GM21447 (cell line): ENCODE results near the gene ANKRD28.
A peak's percentile ranks its signal among the peaks of the same experiment; 100 is the strongest.
"Not testable (repeated sequence)": the region's sequence is repeated elsewhere in the genome, so short reads cannot be mapped to it uniquely, and the experiment has no call there.

ENCODE experiments used
- ATAC-seq: cut with Tn5 transposase; IDR thresholded peaks from one replicate; pipeline ENCODE4 v1.9.1; 2021; ENCODE audit not compliant: unreplicated experiment

ANKRD28 gene

GRCh38 chr3:15778332-15778858 lies 19.4 kb downstream of the ANKRD28 start:
- ATAC-seq: no peak

DNA sequence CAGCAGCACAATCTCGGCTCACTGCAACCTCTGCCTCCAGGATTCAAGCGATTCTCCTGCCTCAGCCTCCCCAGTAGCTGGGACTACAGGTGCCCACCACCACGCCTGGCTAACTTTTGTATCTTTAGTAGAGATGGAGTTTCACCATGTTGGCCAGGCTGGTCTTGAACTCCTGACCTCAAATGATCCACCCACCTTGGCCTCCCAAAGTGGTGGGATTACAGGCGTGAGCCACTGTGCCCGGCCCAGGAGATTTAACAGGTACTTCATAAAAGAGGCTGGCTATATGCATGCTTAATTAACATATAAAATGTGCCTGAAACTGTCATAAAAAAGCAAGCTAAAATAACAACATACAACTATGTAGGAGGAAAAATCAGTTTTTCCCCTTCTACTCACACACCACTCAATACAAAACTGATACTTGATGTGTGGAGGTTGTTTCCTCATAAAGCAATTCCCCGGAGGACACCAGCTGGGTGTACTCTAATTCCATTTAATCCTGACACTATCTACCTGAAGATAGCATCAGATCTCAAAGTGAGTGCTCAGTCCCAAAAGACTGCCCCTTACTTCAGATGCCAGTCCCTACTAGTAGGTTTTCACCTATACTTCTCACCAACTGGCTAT lies 22.7 kb downstream of the ANKRD28 start:
- peak; percentile 71 for ATAC-seq

DNA sequence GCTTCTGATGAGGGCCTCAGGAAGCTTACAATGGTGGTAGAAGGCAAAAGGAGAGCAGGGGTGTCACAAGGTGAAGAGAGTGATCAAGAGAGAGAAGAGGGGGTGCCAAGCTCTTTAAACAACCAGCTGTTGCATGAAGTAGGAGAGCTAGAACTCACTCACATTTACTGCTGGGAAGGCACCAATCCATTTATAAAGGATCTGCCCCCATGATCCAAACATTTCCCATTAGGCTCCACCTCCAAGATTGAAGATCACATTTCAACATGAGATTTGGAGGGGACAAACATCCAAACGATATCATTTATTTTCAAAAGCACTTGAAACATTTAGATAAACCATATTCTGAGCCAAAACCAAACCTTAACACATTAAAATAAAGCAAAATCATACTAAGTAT lies 26.3 kb downstream of the ANKRD28 start:
- no peak for ATAC-seq

DNA sequence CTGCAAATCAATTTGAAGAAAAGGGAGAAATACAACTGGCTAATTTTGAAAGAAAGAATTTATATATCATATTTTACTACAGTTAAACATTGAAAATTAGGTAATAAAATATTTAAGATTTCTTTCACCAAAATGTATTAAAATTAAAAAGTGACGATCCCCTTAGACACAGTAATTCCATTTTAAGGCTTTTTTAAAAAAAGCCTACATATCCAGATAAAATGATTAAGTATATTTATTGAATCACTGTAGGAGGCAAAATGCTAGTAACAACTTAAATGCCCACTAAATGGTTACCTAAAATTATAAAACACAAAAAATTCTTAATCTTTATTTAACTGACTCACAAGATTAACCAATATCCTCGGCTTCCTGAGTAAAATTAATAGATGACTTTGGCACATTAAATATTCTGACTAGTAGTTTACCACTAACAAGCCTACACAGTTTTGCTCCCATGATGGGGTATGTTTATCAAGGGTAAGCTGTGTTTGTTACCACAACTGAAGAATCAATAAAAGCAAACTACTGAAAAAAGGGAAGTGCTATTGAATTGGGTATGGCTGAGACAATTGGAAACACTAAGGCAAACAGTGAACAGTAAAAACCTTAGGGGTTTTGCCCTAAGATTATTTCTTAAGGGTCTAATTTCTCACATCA lies 28.4 kb downstream of the ANKRD28 start:
- no peak for ATAC-seq

DNA sequence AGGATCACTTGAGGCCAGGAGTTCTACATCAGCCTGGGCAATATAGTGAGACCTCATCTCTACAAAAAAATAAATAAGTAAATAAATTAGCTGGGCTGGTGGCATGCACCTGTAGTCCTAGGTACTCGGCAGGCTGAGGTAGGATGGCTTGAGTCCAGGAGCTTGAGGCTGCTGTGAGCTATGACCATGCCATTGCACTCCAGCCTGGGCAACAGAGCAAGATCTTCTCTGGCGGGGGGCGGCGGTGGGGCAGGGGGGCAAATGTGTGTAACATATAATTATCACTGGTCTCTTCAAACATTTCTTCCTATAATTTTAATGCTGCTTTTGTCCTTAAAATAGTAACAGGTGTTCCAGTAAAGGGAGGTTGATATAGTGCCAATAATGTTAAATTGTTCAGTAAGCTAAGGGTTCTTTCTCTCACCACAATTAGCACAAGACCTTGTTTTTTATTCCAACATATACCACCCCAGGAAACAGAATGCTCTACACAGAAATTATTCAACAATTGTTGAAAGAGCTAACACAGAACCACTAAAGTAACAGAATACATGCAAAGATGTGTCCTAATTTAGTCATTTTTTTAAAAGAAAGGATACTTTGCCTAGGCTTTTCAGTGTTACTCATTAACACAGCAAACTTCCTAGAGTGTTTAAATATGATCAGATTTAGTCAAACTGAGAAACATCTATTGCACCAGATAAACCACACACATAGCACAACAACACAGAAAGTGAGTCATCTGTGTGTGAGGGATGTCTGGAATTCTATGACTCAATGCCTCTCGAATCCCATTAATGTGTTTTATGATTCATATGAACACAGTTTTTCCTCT lies 29.1 kb downstream of the ANKRD28 start:
- ATAC-seq: peak; percentile 91

- no peak for ATAC-seq
These were observed 31.4 kb downstream of the ANKRD28 start for GRCh38 chr3:15766406-15766805.

DNA sequence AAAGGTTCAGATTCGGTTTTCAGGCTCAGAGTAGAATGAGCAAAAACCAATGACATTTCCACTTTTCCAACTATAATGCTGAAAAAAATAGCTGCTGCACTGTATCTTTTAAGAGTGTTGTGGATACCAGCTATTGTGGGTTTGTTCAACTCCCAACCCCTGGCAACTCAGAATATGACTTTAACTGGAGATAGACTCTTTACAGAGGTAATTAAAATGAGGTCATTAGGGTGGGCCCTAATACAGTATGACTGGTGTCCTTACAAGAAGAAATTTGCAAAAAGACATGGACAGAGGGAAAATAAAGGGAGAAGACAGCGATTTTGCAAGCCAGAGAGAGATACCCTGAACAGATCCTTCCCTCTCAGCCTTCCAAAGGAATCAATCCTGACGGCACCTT lies 39.5 kb downstream of the ANKRD28 start:
- no peak for ATAC-seq

DNA sequence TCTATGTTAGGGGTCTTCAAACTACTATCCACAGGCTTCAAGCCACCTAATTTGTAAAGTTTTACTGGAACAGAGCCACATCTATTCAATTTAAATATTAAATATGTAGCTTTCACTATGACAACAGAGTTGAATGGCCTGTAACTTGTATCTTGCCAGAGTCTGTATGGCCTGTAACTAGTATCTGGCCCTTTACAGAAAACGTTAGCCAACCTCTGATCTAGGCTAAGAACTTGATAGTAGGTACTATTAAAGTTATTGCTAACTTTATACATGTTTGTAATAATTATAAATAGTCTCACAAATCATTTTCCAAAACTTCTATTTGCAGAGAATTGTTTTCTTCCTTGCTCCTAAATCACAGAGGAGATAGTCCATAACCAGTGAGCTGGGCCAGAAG lies 40.0 kb downstream of the ANKRD28 start:
- no peak for ATAC-seq

DNA sequence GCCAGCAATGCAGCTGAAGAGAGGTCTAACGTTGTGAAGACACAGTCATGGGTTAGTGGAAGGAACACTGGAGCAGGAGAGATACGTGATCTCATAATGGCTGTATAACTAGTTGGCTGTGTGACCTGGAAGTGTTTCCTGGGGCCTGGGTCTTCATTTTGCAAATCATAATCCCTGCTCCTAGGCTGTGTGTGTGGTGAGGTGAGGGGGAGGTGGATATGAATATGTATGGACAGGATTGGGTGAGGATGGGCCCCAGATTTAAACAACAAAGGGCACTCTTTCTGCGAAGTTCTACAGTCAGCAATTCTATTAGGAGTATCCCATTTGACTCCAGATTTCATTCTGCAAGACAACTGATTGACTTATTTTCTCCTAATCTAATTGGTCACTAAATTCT lies 41.3 kb downstream of the ANKRD28 start:
- ATAC-seq: no peak

GRCh38 chr3:15755780-15756179 lies 42.0 kb downstream of the ANKRD28 start:
- no peak for ATAC-seq

DNA sequence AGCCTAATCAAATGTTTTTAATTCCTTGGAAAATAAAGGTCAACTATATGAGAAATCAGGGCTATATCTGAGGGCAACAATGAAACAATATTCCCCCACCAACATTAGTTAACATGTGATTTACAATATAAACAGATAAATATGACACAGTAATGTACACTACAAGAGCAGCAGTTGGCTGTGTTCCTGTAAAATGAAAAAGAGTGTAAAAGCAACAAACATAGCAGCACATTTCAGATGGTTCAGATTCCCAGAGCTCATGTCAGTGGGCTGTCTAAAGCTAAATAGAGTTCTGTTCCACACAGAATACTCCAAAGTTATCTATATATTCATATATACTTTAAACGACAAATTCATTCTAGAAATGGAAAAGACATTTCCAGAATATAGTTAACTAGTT lies 42.6 kb downstream of the ANKRD28 start:
- no peak for ATAC-seq

DNA sequence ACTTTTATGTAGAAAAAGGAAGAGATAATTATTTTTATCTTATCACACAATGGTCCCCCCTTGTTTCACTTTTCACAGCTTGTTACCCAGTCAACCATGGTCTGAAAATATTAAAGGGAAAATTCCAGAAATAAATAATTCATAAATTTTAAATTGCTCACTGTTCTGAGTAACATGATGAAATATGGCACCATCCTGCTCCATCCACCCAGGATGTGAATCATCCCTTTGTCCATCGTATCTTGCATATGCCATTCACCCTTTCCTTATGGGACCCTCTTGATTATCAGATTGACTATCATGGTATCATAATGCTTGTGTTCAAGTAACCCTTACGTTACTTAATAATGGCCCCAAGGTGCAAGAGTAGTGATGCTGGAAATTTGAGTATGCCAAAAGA lies 43.7 kb downstream of the ANKRD28 start:
- no peak for ATAC-seq

DNA sequence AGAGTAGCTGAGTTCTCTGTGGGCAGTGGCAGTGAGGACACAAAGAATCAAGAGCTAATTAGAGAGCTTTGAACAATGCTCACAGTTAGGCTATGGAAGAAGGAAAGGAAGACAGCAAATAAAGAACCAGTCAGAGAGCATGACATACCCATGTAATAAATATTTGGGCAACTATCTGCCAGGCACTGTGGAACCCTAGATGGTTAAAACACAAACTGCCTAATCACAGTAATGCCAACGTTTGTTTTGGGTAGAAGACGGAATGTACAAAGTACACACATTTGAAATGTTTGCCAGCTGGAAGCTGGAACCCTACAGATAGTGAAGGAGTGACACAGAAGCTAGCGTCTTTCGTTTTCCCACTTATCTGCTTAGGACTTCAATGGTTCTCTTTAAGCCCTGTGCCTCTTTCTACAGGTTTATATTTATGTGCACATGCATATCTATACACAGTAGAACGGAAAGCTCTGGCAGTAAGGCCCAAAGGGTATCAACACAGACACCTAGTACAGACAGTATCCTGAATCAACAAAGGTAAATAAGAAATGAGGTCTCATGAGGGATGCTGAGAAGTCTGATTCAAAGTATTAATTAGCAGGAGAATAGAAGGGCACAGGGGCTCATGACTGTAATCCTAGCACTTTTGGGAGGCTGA lies 44.6 kb downstream of the ANKRD28 start:
- ATAC-seq: no peak

- no peak for ATAC-seq
These were observed 46.9 kb downstream of the ANKRD28 start for GRCh38 chr3:15750879-15751278.

DNA sequence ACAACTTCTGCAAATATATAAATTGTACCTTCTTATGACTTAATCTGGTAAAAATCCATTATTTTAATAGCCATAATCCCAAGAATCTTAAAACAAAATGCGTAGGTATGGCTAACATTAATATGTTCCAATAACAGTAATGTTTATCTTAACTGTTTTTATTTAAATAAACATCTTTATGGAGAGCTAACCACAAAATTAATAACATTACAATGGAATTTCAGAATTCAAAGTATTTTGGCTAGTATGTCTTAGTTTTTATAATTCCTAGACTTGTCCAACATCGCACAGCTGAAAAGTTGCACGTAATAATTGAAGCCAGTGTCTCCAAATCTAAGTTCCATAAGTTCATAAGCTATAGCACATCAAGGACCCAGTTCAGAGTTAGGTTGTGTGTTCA lies 47.6 kb downstream of the ANKRD28 start:
- ATAC-seq: no peak

- not testable (repeated sequence) for ATAC-seq
These were observed 51.9 kb downstream of the ANKRD28 start for GRCh38 chr3:15745896-15746295.

DNA sequence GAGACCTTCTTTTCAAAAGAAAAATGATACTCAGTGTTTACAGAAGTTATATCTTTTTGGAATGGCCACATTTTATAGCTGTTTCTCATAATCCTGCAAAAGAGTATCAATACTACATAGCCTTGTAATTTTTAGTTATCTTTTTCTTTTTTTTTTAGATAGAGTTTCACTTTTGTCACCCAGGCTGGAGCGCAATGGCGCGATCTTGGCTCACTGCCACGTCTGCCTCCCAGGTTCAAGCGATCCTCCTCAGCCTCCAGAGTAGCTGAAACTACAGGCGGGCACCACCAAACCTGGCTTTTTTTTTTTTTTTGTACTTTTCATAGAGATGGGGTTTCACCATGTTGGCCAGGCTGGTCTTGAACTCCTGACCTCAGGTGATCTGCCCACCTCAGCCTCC lies 53.6 kb downstream of the ANKRD28 start:
- no peak for ATAC-seq

DNA sequence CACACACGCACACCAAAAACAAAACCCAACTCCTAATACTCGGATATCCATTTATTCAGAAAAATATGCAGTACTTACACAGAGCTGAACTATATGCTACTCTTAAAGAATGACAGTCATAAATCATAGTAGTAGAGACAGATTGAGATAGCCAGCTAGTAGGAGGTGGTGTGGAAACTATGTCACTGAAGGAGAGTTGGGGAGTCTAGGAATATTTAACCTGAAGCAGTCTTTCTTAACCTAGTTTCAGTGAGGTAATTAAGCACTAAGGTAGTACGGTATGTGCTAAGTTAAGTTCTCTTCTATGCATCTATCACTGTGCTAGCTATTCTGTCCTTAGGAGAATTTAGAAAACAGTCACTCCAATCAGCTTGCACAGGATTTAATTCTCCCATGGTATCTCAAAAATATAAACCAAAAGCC lies 54.2 kb downstream of the ANKRD28 start:
- no peak for ATAC-seq

GRCh38 chr3:15742236-15742635 lies 55.5 kb downstream of the ANKRD28 start:
- not testable (repeated sequence) for ATAC-seq

DNA sequence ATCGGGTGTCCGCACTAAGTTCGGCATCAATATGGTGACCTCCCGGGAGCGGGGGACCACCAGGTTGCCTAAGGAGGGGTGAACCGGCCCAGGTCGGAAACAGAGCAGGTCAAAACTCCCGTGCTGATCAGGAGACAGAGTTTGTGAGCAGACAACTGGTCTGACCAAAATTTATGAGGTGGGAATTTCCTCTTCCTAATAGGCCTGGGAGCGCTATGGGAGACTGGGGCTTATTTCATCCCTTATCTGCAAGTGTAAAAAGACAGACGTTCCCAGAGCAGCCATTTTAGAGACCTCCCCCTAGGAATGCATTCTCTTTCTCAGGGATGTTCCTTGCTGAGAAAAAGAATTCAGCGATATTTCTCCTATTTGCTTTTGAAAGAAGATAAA lies 59.2 kb downstream of the ANKRD28 start:
- ATAC-seq: not testable (repeated sequence)

DNA sequence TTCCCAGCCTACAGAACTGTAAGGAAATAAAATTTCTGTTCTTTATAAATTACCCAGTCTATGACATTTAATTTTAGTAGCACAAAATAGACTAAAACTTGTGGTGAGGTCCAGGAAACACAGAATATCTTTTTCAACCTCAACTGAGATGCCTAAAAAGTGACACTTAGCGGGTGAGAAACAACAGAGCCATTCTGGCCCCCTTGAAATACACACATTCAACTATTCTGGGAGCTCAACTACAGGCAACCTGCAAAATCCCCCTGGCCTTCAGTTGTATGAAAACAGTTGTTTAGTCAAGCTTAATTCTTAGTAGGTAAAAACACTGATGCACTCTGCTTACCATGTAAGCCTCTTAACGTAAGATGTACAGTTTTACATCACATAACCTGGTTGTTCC lies 66.8 kb downstream of the ANKRD28 start:
- ATAC-seq: no peak
